ENCODE results near the gene ALKBH7. TPM values are rescaled to one million over a fixed set of nuclear protein-coding genes. Genes with fewer than 3 reads are reported as not detected.
A peak's percentile ranks its signal among the peaks of the same experiment; 100 is the strongest.

Gene ALKBH7, protein sequence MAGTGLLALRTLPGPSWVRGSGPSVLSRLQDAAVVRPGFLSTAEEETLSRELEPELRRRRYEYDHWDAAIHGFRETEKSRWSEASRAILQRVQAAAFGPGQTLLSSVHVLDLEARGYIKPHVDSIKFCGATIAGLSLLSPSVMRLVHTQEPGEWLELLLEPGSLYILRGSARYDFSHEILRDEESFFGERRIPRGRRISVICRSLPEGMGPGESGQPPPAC
- 100 to 1,000 TPM in 1 of 3 donors, 10 to 100 TPM in 2; 68.3 to 101 (median 76.7) TPM for total RNA-seq

DNA sequence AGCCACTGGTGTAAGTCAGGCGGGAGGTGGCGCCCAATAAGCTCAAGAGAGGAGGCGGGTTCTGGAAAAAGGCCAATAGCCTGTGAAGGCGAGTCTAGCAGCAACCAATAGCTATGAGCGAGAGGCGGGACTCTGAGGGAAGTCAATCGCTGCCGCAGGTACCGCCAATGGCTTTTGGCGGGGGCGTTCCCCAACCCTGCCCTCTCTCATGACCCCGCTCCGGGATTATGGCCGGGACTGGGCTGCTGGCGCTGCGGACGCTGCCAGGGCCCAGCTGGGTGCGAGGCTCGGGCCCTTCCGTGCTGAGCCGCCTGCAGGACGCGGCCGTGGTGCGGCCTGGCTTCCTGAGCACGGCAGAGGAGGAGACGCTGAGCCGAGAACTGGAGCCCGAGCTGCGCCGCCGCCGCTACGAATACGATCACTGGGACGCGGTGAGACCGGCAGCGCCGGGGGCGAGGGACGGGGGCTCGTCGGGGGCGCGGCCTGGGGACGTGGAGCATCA is at the start of gene ALKBH7:
ALKBH7 (plus strand) TSS at position 201 of the 502 bp plus-strand sequence; CDS start at position 228, 27 bp downstream.
- peak within 1 kb of the TSS; percentile 96 to 98 for H3K27ac ChIP-seq

DNA sequence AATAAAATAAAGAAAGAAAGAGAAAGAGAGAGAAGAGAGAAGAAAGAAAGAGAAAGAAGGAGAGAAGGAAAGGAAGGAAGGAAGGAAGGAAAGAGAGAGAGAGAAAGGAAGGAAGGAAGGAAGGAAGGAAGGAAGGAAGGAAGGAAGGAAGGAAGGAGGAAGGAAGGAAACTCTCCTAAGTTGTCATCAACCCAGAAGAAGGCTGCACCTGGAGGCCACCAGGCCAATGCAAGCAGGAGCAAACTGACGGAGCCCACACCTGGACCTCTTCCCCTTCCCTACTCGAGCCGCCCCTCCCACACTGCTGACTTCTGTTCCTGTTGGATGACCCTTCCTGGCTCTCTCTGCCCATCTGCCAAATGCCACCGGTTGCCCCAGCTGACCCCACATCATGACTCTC is 47.8 kb upstream of the ALKBH7 start:
- Histone ChIP-seq H3K36me3 (no peaks in the 10 kb centered on the region), H3K27ac (no peak overlapping the region), H3K27me3 (peaks cover 0 to 14% of the 10 kb centered on the region in 2 donors), H3K9me3 (no peaks in the 10 kb centered on the region), H3K4me3 (no peak overlapping the region), H3K4me1 (no peaks in the 10 kb centered on the region)
- TF ChIP-seq, protein P1, sequence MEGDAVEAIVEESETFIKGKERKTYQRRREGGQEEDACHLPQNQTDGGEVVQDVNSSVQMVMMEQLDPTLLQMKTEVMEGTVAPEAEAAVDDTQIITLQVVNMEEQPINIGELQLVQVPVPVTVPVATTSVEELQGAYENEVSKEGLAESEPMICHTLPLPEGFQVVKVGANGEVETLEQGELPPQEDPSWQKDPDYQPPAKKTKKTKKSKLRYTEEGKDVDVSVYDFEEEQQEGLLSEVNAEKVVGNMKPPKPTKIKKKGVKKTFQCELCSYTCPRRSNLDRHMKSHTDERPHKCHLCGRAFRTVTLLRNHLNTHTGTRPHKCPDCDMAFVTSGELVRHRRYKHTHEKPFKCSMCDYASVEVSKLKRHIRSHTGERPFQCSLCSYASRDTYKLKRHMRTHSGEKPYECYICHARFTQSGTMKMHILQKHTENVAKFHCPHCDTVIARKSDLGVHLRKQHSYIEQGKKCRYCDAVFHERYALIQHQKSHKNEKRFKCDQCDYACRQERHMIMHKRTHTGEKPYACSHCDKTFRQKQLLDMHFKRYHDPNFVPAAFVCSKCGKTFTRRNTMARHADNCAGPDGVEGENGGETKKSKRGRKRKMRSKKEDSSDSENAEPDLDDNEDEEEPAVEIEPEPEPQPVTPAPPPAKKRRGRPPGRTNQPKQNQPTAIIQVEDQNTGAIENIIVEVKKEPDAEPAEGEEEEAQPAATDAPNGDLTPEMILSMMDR (IDR thresholded peaks at IDR 0.05), result no peak
- no peak for TF ChIP-seq POLR2A (IDR thresholded peaks at IDR 0.05)
- TF ChIP-seq POLR2AphosphoS5 (IDR thresholded peaks at IDR 0.05), result no peak
- intact Hi-C loops (cut with DNase I; ENCODE audit: low total_unique reads), result no loop called here
- no peak for DNase-seq (ENCODE audit: low spot score in 2 of 2)

More for the DNA sequence above, at the start of gene ALKBH7:
- Histone ChIP-seq H3K4me3 (peak within 1 kb of the TSS; percentile 71 to 86 (median 84)), H3K9me3 (no peaks in the 10 kb centered on the region), H3K27me3 (no peaks in the 10 kb centered on the region), H3K36me3 (no peaks in the 10 kb centered on the region), H3K4me1 (peaks cover 0 to 6% of the 10 kb centered on the region in 2 donors)
- TF ChIP-seq POLR2A (IDR thresholded peaks at IDR 0.05) (no peak), POLR2AphosphoS5 (IDR thresholded peaks at IDR 0.05) (peak; percentile 50 to 74 (median 63))
- TF ChIP-seq, protein P1 (IDR thresholded peaks at IDR 0.05), result peak in 1 of 3 donors; percentile 16
- intact Hi-C loops (cut with DNase I; ENCODE audit: low total_unique reads), result no loop called here
- peak; percentile 98 to 100 for DNase-seq (ENCODE audit: low spot score in 2 of 2)

DNA sequence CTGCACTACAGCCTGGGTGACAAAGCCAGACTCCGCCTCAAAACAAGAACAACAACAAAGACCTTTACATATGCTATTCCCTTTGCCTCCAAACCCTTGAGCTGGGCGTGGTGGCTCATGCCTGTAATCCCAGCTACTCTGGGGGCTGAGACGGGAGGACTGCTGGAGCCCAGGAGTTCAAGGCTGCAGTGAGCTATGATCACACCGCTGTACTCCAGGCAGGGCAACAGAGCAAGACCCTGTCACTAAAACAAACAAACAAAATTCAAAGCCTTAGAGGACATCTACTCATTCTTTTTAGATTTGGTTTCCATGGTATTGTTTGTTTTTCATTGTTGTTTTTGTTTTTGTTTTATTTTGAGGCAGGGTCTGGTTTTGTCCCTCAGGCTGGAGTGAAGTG is 47.0 kb upstream of the ALKBH7 start:
- Histone ChIP-seq H3K4me3 (no peak overlapping the region), H3K4me1 (no peaks in the 10 kb centered on the region), H3K36me3 (no peaks in the 10 kb centered on the region), H3K9me3 (no peaks in the 10 kb centered on the region), H3K27ac (no peak overlapping the region), H3K27me3 (peaks cover 0 to 10% of the 10 kb centered on the region in 2 donors)
- DNase-seq (ENCODE audit: low spot score in 2 of 2), result no peak
- TF ChIP-seq, protein P1 (IDR thresholded peaks at IDR 0.05), result no peak
- TF ChIP-seq POLR2A (IDR thresholded peaks at IDR 0.05) (no peak), POLR2AphosphoS5 (IDR thresholded peaks at IDR 0.05) (no peak)
- intact Hi-C loops (cut with DNase I; ENCODE audit: low total_unique reads), result no loop called here

DNA sequence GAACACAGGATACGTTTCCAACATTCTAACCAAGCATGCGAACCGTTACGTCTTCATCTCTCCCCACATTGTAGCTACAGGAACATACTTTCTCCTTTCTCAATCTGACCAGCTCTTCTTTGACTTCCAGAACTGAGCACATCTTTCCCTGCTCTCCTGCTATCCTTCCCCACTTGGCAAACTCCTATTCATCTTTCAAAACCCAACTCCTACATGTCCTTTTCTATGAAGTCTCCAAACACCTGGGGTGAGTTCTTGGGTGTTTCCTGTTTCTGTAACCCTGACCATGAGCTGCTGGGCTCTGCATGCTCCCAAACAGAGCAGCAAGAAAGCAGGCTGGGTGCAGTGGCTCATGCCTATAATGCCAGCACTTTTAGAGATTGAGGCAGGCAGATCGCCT is 45.8 kb upstream of the ALKBH7 start:
- H3K4me3 ChIP-seq, result no peak overlapping the region
- H3K4me1 ChIP-seq, result no peaks in the 10 kb centered on the region
- no peaks in the 10 kb centered on the region for H3K9me3 ChIP-seq
- H3K27ac ChIP-seq, result no peak overlapping the region
- H3K36me3 ChIP-seq, result no peaks in the 10 kb centered on the region
- peaks cover 0 to 8% of the 10 kb centered on the region in 2 donors for H3K27me3 ChIP-seq
- TF ChIP-seq, protein P1 (IDR thresholded peaks at IDR 0.05), result no peak
- TF ChIP-seq POLR2A (IDR thresholded peaks at IDR 0.05), result no peak
- TF ChIP-seq POLR2AphosphoS5 (IDR thresholded peaks at IDR 0.05), result no peak
- intact Hi-C loops (cut with DNase I; ENCODE audit: low total_unique reads), result no loop called here
- DNase-seq (ENCODE audit: low spot score in 2 of 2), result no peak

DNA sequence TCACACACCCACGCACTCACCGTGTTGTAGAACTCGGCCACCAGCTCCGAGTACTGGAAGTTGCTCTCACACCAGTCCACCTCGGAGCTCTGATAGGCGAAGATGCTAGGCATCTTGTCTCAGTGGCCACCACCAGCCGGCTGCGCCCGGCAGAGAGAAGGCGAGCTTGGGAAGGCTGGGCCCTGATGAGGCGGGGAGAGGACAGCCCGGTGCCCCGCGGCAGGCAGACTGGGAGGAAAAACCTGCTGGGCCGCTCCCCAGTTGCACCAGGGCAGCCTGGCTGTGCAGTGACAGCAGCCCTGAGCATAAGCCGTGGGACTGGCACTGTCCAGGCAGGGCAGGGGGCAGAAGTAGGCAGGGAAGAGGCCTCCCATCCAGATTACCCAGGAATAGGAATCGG is 39.2 kb upstream of the ALKBH7 start, which contains the start of gene ACER1:
ACER1 (minus strand) TSS at position 174 of the 400 bp plus-strand sequence; CDS start at position 113, 61 bp downstream.
- peak; percentile 29 to 81 for DNase-seq (ENCODE audit: low spot score in 2 of 2)
- no peaks in the 10 kb centered on the region for H3K27me3 ChIP-seq
- H3K4me3 ChIP-seq, result no peak within 1 kb of the TSS
- intact Hi-C loops (cut with DNase I; ENCODE audit: low total_unique reads), result no loop called here
- TF ChIP-seq, protein P1 (IDR thresholded peaks at IDR 0.05), result no peak
- TF ChIP-seq POLR2AphosphoS5 (IDR thresholded peaks at IDR 0.05) (no peak), POLR2A (IDR thresholded peaks at IDR 0.05) (no peak)
- H3K4me1 ChIP-seq, result no peaks in the 10 kb centered on the region
- no peak within 1 kb of the TSS for H3K27ac ChIP-seq
- H3K9me3 ChIP-seq, result no peaks in the 10 kb centered on the region
- no peaks in the 10 kb centered on the region for H3K36me3 ChIP-seq

All from breast epithelium (tissue), 4 donors.